H9 (cell line): ENCODE measurements around the gene PACS1. TPM values are rescaled to one million over a fixed set of nuclear protein-coding genes. Genes with fewer than 3 reads are reported as not detected.

Experiments used
- DNase-seq: peaks from one replicate; pipeline ENCODE4 v3.0.0-alpha.2; 2017
- H2AFZ ChIP-seq: one replicate; pipeline ENCODE4 v1.6.1; 2013; ENCODE audit warnings: mild to moderate bottlenecking, low read length, control low read depth, moderate library complexity
- H2AK5ac ChIP-seq: 2 replicates; pipeline ENCODE4 v1.6.1; 2013; ENCODE audit warnings: low read length, control low read depth, mixed read lengths; ENCODE audit not compliant: insufficient read length
- H2BK120ac ChIP-seq: one replicate; pipeline ENCODE4 v1.6.1; 2013; ENCODE audit warnings: low read depth, mild to moderate bottlenecking, low read length, control low read depth, inconsistent platforms; ENCODE audit not compliant: poor library complexity, severe bottlenecking
- H2BK12ac ChIP-seq: 2 replicates; pipeline ENCODE4 v1.6.1; 2013; ENCODE audit warnings: low read length, control low read depth, mixed read lengths, low read depth; ENCODE audit not compliant: insufficient read length
- H2BK15ac ChIP-seq: 2 replicates; pipeline ENCODE4 v1.6.1; 2013; ENCODE audit warnings: low read depth, low read length, control low read depth
- H2BK20ac ChIP-seq: one replicate; pipeline ENCODE4 v1.6.1; 2013; ENCODE audit warnings: low read depth, mild to moderate bottlenecking, low read length, control low read depth, inconsistent platforms; ENCODE audit not compliant: poor library complexity, severe bottlenecking
- H2BK5ac ChIP-seq: 2 replicates; pipeline ENCODE4 v1.6.1; 2013; ENCODE audit warnings: low read length, control low read depth, mixed read lengths; ENCODE audit not compliant: insufficient read length
- H3K14ac ChIP-seq: 2 replicates; pipeline ENCODE4 v1.6.1; 2013; ENCODE audit warnings: low read length, control low read depth; ENCODE audit not compliant: insufficient read depth
- H3K18ac ChIP-seq: 2 replicates; pipeline ENCODE4 v1.6.1; 2013; ENCODE audit warnings: low read depth, mild to moderate bottlenecking, mixed read lengths, low read length, control low read depth; ENCODE audit not compliant: insufficient read length
- H3K23ac ChIP-seq: 2 replicates; pipeline ENCODE4 v1.6.1; 2013; ENCODE audit warnings: low read length, control low read depth, mixed read lengths, low read depth; ENCODE audit not compliant: insufficient read length
- H3K23me2 ChIP-seq: 2 replicates; pipeline ENCODE4 v1.6.1; 2013; ENCODE audit warnings: low read depth, mild to moderate bottlenecking, mixed read lengths, low read length, control low read depth; ENCODE audit not compliant: insufficient read length, poor library complexity, severe bottlenecking
- H3K27ac ChIP-seq: 2 replicates; pipeline ENCODE4 v1.5.1; 2013; ENCODE audit warnings: low read length, control low read depth, mixed read lengths, low read depth; ENCODE audit not compliant: insufficient read length
- H3K27me3 ChIP-seq: 2 replicates; pipeline ENCODE4 v1.6.1; 2013; ENCODE audit warnings: low read length, control low read depth, inconsistent platforms; ENCODE audit not compliant: insufficient read depth
- H3K4ac ChIP-seq: 2 replicates; pipeline ENCODE4 v1.6.1; 2013; ENCODE audit warnings: low read depth, mild to moderate bottlenecking, control low read depth, inconsistent platforms, low read length, moderate library complexity
- H3K4me1 ChIP-seq: 2 replicates; pipeline ENCODE4 v1.6.1; 2013; ENCODE audit warnings: low read length, control low read depth, inconsistent platforms; ENCODE audit not compliant: insufficient read depth
- H3K4me2 ChIP-seq: 2 replicates; pipeline ENCODE4 v1.6.1; 2013; ENCODE audit warnings: low read length, control low read depth, mixed read lengths; ENCODE audit not compliant: insufficient read length, insufficient read depth
- H3K56ac ChIP-seq: 2 replicates; pipeline ENCODE4 v1.6.1; 2013; ENCODE audit warnings: low read depth, mild to moderate bottlenecking, mixed read lengths, low read length, control low read depth; ENCODE audit not compliant: insufficient read length
- H3K79me1 ChIP-seq: 2 replicates; pipeline ENCODE4 v1.6.1; 2013; ENCODE audit warnings: low read depth, mild to moderate bottlenecking, moderate library complexity, low read length, control low read depth, inconsistent platforms; ENCODE audit not compliant: insufficient read depth, poor library complexity, severe bottlenecking
- H3K79me2 ChIP-seq: 2 replicates; pipeline ENCODE4 v1.6.1; 2013; ENCODE audit warnings: low read length, control low read depth, inconsistent platforms; ENCODE audit not compliant: insufficient read depth
- H3K9ac ChIP-seq: 2 replicates; pipeline ENCODE4 v1.6.1; 2013; ENCODE audit warnings: low read length, control low read depth, mixed read lengths; ENCODE audit not compliant: insufficient read length; ENCODE audit errors: extremely low read depth
- H3K9me3 ChIP-seq: one replicate; pipeline ENCODE4 v1.6.1; 2013; ENCODE audit warnings: low read depth, low read length, inconsistent platforms; ENCODE audit not compliant: control insufficient read depth
- H3T11ph ChIP-seq: one replicate; pipeline ENCODE4 v1.6.1; 2013; ENCODE audit warnings: mild to moderate bottlenecking, low read length, control low read depth, inconsistent platforms
- H4K20me1 ChIP-seq: one replicate; pipeline ENCODE4 v1.6.1; 2013; ENCODE audit not compliant: control insufficient read depth, insufficient read length, insufficient read depth
- H4K5ac ChIP-seq: 2 replicates; pipeline ENCODE4 v1.6.1; 2013; ENCODE audit warnings: low read depth, mild to moderate bottlenecking, mixed read lengths, low read length, control low read depth; ENCODE audit not compliant: insufficient read length
- H4K8ac ChIP-seq: replicated peaks from 2 replicates; pipeline ENCODE4 v1.6.1; 2013; ENCODE audit warnings: low read length, control low read depth, mixed read lengths, low read depth; ENCODE audit not compliant: insufficient read length
- H4K91ac ChIP-seq: 2 replicates; pipeline ENCODE4 v1.6.1; 2013; ENCODE audit warnings: low read depth, mild to moderate bottlenecking, moderate library complexity, mixed read lengths, low read length, control low read depth; ENCODE audit not compliant: insufficient read length
- H3K27ac Mint-ChIP-seq, 3 experiments: 2 replicates in 2 of 3; 3 replicates in 1 of 3; pipeline ENCODE4 v1.8.0; 2020 to 2021; ENCODE audit warnings: mixed read lengths in 3 of 3, mild to moderate bottlenecking in 1 of 3, moderate library complexity in 1 of 3
- H3K27me3 Mint-ChIP-seq: 2 replicates; pipeline ENCODE4 v1.8.0; 2021; ENCODE audit warnings: low read depth, mild to moderate bottlenecking, moderate library complexity, mixed read lengths
- H3K36me3 Mint-ChIP-seq, 3 experiments: 2 replicates in 2 of 3; 3 replicates in 1 of 3; pipeline ENCODE4 v1.8.0; 2020 to 2021; ENCODE audit warnings: low read depth in 3 of 3, mixed read lengths in 3 of 3; ENCODE audit not compliant: insufficient read depth in 1 of 3
- H3K4me1 Mint-ChIP-seq, 2 experiments: 2 replicates each; pipeline ENCODE4 v1.8.0; 2020; ENCODE audit warnings: mixed read lengths in 2 of 2
- H3K4me3 Mint-ChIP-seq, 2 experiments: 2 replicates in 1 of 2; 3 replicates in 1 of 2; pipeline ENCODE4 v1.8.0; 2020 to 2021; ENCODE audit warnings: mild to moderate bottlenecking in 2 of 2, mixed read lengths in 2 of 2, moderate library complexity in 1 of 2
- H3K9me3 Mint-ChIP-seq, 2 experiments: 2 replicates in 1 of 2; 3 replicates in 1 of 2; pipeline ENCODE4 v1.8.0; 2020; ENCODE audit warnings: mild to moderate bottlenecking in 2 of 2, mixed read lengths in 2 of 2, moderate library complexity in 1 of 2
- WGBS: extraction: QIAGEN DNeasy Blood & Tissue Kit; methylation state at CpG from one replicate; pipeline ENCODE4 v1.1.7; 2013; ENCODE audit warnings: missing lambda C conversion rate, low lambda C conversion rate, mixed read lengths; ENCODE audit not compliant: insufficient read length; ENCODE audit errors: extremely low coverage; 5-methylcytosine and 5-hydroxymethylcytosine counted together
- total RNA-seq: library from RNA; stranded (reverse); gene quantifications from 2 replicates; pipeline ENCODE4 v1.2.1, GENCODE V29; 2021
- TF ChIP-seq, protein P1 (sequence below): fragments of 200-600 bp; sonication (generic); conservative IDR thresholded peaks from 3 replicates; pipeline ENCODE4 v1.8.0; 2021; ENCODE audit warnings: antibody characterized with exemption, mild to moderate bottlenecking

The PACS1 gene
- total RNA-seq, 1 experiment from 2014 or later: 35.5 TPM

- no peak overlapping the region for H3K27ac Mint-ChIP-seq
- Histone ChIP-seq H3K27ac (no peak overlapping the region), H3K14ac (no peak overlapping the region), H2AK5ac (no peak overlapping the region), H3K18ac (no peak overlapping the region), H3K27me3 (no peaks in the 10 kb centered on the region), H2BK15ac (no peak overlapping the region), H4K5ac (no peak overlapping the region), H2AFZ (no peak overlapping the region), H3K9me3 (no peaks in the 10 kb centered on the region), H3K9ac (no peak overlapping the region), H3K4me2 (no peak overlapping the region), H3K23ac (no peak overlapping the region), H4K20me1 (no peaks in the 10 kb centered on the region), H2BK12ac (no peak overlapping the region), H3K79me2 (no peaks in the 10 kb centered on the region), H2BK5ac (no peak overlapping the region), H2BK120ac (no peak overlapping the region), H4K8ac (no peak overlapping the region), H3K4ac (no peak overlapping the region), H3K4me1 (no peaks in the 10 kb centered on the region), H3K23me2 (no peaks in the 10 kb centered on the region), H3T11ph (no peak overlapping the region), H2BK20ac (no peak overlapping the region), H3K79me1 (no peaks in the 10 kb centered on the region), H4K91ac (no peak overlapping the region), H3K56ac (no peak overlapping the region)
- no peaks in the 10 kb centered on the region for H3K9me3 Mint-ChIP-seq
- TF ChIP-seq, protein P1, sequence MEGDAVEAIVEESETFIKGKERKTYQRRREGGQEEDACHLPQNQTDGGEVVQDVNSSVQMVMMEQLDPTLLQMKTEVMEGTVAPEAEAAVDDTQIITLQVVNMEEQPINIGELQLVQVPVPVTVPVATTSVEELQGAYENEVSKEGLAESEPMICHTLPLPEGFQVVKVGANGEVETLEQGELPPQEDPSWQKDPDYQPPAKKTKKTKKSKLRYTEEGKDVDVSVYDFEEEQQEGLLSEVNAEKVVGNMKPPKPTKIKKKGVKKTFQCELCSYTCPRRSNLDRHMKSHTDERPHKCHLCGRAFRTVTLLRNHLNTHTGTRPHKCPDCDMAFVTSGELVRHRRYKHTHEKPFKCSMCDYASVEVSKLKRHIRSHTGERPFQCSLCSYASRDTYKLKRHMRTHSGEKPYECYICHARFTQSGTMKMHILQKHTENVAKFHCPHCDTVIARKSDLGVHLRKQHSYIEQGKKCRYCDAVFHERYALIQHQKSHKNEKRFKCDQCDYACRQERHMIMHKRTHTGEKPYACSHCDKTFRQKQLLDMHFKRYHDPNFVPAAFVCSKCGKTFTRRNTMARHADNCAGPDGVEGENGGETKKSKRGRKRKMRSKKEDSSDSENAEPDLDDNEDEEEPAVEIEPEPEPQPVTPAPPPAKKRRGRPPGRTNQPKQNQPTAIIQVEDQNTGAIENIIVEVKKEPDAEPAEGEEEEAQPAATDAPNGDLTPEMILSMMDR: no peak
- no peak overlapping the region for H3K4me3 Mint-ChIP-seq
- no CpG with 5 or more reads among the region's 13 CpGs for WGBS
- H3K36me3 Mint-ChIP-seq: peaks cover 0 to 30% (median 10%) of the 10 kb centered on the region in 3 experiments; a peak in 5 of 7 replicates
- H3K4me1 Mint-ChIP-seq: peaks cover 9 to 10% of the 10 kb centered on the region in 2 experiments
- peak; percentile 15 for DNase-seq
- H3K27me3 Mint-ChIP-seq: no peaks in the 10 kb centered on the region
Observed at GRCh38 chr11:66221012-66221411, 150.9 kb downstream of the PACS1 start.
